NCI-H1105 (cell line): ENCODE data around the gene SPTAN1.

Source experiments
- DNase-seq: peaks from one replicate; lab custom pipeline; 2025; lab: John Stamatoyannopoulos, UW

Gene SPTAN1

DNA sequence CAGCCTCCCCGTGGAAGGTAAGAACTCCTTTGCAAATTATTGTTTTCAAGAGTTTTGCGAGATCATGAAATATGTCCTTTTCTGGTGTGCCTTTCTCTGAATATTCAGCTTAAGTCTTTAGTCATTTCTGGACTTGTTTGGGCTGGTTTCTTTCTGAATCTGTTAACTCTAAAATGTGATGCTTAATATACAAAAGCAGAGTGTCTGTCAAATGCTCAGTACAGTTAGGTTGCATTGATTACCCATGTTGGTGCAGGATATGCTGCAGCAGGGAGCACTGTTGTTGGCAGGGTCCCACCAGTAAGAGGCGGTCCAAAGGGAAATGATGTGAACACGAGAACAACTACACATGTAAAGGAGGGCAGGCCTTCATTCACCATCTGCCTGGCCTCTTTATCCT lies 47.7 kb downstream of the SPTAN1 start:
- DNase-seq, result no peak

DNA sequence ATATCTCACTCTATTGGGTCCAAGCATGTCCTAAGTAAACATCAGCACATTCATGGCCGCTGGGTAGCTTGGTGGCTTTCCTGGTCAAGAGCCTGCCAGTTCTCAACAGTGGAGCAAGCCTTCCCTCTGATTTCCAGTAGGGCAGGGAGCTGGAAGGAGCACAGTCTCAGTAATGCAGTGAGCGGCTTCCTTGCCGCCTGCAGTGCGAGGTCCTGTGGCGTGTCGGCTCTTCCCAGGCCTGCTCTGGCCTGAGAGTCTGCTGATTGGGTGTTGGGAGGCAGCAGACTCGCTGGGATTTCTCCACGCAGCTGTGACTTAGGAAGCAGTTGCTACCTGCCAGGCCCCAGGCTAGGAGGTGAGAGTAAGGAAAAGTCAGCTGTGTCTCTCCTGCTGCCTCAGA lies 51.3 kb downstream of the SPTAN1 start:
- no peak for DNase-seq

DNA sequence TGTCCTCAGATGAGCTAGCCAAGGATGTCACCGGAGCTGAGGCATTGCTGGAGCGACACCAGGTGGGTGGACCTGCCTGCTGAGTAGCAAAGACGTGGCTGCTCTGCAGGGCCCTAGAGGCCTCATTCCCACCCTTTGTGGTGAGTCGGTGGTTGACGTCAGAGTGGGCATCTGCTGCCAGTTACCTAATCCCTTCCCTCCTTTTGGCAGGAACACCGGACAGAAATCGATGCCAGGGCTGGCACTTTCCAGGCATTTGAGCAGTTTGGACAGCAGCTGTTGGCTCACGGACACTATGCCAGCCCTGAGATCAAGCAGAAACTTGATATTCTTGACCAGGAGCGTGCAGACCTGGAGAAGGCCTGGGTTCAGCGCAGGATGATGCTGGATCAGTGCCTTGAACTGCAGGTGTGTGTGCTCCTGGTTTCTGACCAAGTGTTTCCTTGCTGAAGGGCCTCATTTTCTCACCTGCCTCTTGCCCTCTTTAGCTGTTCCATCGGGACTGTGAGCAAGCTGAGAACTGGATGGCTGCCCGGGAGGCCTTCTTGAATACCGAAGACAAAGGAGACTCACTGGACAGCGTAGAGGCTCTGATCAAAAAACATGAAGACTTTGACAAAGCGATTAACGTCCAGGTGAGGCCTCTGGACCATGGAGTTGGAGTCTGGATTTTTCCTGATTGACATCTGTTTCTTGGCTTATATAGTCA lies 55.4 kb downstream of the SPTAN1 start:
- peak; percentile 92 for DNase-seq

DNA sequence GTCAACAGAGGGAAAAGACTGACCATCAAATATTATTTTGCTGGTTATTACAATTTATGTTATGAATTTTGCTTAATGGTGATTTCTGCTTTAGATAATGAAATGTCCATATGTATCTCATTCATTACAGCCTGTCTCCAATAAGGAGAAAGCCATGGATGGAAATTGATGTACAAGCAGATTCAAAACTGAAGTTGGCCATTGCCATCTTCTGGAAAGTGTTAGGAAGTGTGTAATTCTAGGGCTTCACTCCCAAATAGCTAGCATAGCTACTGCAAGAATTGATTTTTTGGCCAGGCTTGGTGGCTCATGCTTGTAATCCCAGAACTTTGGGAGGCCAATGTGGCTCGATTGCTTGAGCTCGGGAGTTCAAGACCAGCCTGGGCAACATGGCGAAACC lies 58.5 kb downstream of the SPTAN1 start:
- DNase-seq, result no peak

DNA sequence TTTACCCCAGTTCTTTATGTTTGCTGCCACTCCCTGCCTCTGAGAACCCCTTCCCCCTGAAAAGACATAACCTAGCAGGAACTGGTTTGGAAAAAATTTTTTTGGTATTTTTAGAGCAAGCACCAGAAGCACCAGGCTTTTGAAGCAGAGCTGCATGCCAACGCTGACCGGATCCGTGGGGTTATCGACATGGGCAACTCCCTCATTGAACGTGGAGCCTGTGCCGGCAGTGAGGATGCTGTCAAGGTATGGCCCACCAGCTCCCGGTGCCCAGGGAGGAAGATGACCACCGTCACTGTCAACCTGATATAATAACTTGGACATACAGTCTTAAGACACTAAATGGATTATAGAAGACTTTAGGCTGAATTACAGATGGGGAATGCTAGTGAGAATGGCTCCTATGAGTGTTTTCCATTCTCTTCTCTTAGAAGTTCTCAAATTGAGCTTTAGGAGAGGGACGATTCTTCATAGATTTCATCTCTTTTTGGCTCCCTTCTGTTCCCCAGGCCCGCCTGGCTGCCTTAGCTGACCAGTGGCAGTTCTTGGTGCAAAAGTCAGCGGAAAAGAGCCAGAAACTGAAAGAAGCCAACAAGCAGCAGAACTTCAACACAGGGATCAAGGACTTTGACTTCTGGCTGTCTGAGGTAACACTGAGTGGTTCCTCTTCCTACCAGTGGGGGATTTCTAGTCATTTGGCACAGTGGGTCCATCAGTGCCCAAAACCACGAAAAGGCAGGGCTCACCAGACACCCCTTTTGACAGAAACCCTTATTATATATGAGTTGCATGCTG lies 59.4 kb downstream of the SPTAN1 start:
- no peak for DNase-seq

DNA sequence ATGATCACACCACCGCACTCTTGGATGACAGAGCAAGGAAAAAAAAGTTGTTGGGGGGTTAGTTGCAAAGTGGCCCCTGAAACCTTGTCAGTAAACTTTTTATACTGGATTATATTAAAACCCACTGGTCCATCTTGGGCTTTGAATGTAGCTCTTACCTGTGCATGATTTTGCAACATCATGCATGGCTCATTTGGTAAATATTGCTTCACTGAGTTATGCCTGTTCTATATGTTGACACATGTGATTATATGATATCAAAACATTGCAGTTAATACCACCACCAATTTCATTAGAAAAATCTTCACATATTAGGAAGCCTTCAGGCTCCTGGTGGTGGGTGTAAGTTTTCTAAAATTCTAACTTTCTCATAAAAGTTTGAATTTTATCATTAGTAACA lies 62.3 kb downstream of the SPTAN1 start:
- no peak for DNase-seq

DNA sequence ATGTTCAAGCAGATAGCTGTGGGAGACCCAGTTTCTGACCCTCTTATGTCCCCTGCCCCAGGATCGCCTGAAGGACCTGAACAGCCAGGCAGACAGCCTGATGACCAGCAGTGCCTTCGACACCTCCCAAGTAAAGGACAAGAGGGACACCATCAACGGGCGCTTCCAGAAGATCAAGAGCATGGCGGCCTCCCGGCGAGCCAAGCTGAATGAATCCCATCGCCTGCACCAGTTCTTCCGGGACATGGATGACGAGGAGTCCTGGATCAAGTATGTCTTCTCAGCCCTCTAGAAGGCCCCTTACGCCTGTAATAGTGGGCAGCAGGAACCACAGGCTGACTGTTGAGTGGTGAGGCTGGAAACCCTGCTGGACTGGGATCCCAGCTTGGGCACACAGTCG lies 63.2 kb downstream of the SPTAN1 start:
- DNase-seq, result no peak

DNA sequence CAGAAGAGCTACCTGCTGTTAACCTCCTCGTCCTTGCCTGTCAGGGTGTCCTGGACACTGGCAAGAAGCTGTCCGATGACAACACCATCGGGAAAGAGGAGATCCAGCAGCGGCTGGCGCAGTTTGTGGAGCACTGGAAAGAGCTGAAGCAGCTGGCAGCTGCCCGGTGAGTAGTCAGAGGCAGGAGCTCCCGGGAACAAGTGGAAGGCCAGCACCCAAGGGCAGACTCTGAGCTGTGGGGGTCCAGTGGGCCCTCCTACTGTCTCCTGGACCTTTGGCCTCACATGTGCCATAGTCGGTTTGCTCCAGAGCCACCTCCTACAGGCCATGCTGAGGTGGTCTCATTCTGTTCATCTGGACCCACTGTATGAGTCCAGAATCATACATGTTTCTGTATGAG lies 65.6 kb downstream of the SPTAN1 start:
- no peak for DNase-seq

DNA sequence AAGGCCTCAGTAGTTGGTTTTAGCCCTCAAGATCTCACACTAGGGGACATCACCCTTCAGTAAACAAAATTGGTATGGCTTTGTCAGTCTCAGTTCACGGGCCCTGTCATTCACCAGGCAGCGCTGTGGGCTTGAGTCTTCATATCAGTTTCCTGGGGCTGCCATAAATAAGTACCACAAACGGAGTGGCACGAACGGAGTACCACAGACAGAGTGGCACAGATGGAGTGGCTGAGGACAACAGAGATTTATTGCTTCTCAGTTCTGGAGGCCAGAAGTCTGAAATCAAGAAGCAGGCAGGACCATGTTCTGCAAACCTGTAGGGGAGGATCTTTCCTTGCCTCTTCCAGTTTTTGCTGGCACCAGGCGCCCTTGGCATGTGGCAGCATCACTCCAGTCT lies 66.7 kb downstream of the SPTAN1 start:
- DNase-seq, result no peak

DNA sequence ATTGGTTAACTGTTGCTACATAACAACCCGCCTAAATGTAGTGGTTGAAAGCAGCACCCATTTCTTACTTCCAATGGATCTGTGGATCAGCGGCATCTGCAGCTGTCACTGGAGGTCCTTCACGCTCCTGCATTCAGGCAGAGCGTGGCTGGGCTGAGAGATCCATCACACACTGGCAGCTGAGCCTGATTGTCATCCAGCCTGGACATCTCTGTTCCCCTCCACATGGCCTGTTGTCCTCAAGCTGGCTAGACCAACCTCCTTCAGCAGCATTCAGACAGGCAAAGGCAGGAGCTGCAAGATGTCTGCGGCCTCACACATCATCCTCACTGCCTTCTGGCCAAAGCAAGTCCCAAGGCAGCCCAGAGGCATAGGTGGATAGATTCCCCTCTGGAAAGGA lies 67.4 kb downstream of the SPTAN1 start:
- DNase-seq, result no peak

DNA sequence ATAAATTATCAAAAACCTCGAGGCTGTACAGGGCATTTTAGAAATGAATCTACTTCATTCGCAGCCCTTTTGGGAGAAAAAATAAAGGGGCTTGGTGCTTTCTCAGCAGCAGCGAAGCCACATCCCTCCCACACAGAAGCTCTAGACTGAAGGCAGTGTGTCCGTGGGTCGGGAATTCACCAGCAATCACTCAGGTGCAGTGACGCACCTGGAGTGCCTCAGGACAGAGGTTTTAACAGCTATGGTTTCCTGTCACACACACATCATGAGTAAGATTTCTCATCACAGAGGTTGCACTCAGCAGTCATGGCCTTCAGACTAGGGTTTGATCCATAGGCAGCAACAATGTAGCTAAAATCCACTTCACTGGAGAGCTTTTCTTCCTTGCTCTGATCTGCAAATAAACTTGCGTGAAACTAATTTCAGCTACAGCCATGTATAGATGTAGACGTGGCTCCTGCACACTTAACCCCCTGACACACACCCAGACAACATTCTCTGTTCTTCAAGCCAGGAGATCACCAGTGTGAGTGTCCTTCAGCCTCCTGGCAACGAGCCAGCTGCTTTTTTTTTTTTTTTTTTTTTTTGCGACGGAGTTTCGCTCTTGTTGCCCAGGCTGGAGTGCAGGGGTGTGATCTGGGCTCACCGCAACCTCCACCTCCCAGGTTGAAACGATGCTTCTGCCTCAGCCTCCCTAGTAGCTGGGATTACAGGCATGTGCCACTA lies 69.5 kb downstream of the SPTAN1 start:
- no peak for DNase-seq

DNA sequence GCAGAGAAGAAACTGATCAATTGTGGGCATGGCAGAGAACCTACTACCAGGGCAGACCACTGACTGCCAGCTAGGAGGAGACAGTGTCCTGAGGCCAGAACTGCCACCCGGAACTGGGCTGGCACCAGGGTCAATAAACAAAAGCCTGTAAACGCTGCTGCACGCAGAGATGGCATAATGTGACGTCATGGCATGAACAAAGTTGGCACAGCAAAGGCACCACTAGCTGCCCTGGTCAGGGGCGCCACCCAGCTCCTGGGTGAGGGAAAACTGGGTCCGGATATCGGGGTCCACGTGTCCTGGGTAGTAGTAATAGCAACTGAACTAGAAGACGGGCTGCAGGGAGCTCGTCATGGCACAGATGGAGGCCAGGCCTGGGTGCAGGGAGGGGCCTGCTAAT lies 72.2 kb downstream of the SPTAN1 start:
- no peak for DNase-seq

DNA sequence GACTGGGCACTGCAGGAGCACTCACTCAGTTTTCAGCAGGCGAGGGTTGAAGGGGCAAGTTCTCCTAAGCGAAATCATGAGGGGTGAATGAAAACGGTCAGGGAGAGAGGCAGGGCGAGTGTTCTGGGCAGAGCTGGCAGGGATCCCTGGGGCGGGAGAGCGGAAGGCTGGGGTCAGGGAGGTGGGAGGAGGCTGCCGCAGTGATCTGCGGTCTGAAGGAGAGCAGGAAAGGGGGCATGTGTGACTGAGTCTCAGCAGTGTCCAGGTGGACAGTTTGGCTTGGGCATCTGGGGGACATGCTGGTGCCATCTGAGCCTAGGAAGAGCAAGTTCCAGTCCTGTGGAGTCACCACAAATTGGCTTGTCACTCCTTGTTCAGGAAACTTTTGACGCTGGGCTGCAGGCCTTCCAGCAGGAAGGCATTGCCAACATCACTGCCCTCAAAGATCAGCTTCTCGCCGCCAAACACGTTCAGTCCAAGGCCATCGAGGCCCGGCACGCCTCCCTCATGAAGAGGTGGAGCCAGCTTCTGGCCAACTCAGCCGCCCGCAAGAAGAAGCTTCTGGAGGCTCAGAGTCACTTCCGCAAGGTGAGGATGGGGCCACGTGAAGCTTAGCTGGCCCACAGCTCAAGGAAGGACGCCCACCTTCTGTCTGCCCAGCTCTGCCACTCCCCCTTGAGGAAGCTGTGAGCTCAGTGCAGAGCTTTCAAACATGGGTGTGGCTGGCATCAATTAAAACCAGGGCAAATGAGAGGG lies 73.2 kb downstream of the SPTAN1 start:
- DNase-seq, result no peak

DNA sequence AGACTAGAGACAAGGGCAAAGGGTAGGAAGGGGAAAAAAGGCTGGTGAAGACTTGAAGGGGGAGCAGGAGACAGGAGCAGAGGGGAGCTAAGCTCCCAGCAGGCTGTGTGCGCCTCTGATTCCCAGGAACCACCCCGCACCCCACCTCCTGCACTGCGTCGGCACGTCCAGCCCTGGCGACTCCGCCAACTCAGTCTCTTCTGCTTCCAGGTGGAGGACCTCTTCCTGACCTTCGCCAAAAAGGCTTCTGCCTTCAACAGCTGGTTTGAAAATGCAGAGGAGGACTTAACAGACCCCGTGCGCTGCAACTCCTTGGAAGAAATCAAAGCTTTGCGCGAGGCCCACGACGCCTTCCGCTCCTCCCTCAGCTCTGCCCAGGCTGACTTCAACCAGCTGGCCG lies 73.8 kb downstream of the SPTAN1 start:
- no peak for DNase-seq

DNA sequence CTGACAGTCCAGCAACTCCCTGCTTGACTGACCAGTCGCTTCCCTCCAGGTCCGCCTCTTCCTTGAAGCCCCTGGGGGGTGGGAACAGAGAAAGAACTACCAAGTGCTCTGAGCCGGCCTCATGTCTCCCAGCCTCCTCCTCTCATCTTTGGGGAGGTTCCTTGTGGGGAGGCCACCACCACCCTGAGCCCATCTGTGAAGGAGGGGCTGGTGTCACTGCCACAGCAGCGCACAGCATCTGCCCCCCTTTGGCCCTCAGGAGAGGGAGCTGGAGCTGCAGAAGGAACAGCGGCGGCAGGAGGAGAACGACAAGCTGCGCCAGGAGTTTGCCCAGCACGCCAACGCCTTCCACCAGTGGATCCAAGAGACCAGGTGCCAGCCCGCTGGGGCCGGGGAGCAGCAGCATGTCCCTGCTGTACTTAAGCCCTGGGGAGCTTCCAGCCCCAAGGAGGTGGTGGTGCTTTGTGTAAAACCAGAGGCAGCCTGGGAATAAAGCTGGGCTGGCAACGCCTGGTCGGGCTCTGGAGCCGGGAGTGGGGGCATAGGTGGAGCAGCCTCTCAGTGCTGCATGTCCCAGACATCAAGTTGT lies 74.8 kb downstream of the SPTAN1 start:
- DNase-seq, result no peak

DNA sequence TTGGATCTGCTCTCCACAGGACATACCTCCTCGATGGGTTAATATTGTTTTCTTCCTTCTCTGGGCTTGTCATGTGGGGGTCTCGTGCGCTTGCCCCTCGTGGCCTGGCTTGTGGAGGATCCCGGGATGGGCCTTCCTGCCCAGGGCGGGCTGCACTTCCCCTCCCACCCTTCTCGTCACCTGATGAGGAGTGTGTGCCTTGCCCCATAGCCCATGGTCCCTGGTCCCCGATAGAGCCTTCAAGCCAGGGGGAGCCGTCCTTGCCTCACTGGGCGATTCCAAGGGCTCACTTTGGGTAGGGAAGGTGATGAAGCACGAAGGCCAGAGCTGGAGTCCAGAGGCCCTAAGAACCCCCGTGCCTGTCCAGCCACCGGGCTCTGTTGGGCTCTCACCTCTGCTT lies 75.5 kb downstream of the SPTAN1 start:
- no peak for DNase-seq

DNA sequence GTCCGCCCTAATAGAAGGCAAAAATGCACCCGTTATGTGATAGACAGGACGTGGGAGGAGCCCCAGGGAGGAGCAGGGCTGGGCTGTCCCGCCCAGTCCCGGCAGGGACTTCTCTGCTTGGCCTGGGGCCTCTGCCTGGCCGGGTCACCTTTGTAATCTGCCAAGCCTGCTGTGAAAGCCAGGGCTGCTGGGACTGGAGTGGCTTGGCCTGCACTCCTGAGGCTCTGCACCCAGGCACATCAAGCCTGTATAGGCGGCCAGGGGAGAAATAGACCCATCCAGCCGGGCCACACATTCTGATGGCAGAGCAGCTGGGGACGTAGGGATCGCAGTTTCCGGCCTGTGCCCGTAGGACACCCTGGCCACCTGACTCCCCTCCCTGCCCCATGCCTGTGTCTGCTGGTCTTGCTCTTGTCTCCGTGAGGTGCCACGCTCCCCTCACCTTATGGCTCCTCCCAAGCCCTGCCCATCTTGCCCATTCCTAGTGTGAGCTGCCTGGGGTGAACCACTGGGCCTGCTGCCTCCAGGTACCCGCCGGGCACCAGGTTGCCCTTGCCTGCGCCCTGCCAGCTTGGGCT lies 76.2 kb downstream of the SPTAN1 start:
- DNase-seq, result no peak

DNA sequence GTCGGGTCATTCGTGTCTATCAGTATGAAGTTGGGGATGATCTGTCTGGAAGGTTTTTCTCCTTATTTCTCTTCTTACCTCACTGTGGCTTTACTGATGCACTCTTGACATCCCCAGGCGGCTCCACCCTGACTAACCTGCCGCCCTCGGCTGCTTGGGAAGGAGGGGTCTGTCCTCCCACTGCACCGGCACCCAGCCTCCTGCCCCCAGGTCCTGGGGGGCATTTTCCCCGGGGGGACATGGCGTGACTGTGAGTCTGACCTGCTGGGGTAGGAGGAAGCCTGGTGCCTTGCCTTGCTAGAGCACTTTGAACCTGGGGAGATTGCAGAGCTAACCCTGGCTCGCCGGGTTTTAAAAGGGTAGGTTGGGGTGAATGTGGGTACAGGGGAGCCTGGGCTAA lies 76.7 kb downstream of the SPTAN1 start:
- no peak for DNase-seq

DNA sequence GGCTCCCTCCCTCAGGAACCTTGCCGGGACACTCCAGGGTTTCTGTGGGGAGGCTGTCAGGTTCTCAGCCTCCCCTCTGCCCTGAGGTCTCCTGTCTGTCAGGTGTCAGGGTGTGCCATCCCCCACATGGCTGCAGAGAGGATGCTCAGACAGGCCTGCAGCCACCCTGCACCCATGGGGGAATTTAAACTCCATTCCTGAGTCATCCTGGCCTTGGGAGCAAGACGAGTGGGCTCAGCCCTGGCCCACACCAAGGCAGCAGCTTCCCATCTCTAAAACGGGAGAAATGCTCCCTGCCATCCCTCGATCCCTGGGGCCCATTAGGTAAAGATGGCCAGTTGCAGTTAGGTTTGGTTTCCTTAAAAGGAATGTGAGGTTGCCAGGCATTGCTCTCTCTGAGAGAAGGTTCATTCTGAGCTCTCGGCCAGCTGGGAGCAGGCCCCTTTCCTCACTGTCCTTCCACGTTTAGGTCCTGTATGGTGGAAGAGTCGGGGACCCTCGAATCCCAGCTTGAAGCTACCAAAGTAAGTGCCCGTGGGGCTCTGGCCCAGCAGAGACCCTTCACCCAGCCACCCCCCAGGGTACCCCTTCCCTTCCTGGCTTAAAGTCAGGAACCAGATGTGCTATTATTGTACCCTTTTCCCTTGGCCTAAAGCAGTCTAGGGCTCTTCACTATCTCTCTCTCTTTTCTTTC lies 77.6 kb downstream of the SPTAN1 start:
- DNase-seq, result no peak

DNA sequence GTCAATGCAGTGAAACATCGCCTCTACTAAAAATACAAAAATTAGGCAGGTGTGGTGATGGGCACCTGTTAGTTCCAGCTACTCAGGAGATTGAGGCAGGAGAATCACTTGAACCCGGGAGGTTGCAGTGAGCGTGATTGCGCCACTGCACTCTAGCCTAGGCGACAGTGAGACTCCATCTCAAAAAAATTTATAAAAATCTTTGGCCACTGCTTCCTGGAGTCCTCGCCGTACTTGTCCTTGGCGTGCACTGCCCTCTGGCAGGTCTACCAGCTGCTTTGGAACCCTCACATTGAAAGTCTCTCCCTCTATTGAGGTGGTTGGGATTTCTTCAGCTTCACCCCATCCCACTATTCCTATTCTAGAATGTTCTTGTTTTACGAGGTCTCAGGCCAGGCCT lies 79.2 kb downstream of the SPTAN1 start:
- no peak for DNase-seq

DNA sequence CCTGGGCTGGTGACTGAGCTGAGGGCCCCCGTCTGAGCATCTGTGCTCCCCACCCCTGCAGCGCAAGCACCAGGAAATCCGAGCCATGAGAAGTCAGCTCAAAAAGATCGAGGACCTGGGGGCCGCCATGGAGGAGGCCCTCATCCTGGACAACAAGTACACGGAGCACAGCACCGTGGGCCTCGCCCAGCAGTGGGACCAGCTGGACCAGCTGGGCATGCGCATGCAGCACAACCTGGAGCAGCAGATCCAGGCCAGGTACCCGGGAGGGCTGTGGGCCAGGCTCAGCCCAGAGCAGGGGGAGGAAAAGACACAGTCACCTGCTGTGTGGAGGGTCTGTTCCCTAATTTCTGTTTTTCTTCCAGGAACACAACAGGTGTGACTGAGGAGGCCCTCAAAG lies 79.7 kb downstream of the SPTAN1 start:
- no peak for DNase-seq
